ENCODE data around the gene LHFPL6.

DNA sequence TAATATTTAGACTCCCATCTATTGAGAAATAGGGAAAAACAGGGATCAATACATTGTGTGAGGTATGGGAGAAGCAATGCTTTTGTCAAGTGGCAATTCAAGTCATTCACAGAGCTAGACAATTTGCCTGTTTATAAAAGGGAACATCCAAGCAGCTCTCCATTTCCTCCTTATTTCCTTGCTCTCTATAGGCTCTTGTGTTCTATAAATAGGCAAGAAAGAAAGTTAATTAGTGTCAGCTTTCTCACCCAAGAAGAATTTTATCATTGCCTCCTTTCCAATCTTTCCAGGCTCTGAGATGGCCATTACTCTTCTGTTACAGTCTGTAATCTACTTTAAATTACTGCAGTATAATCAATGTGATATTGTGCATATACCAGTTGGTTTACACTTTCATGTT lies 199.9 kb downstream of the LHFPL6 start:
- TF ChIP-seq, protein P1, sequence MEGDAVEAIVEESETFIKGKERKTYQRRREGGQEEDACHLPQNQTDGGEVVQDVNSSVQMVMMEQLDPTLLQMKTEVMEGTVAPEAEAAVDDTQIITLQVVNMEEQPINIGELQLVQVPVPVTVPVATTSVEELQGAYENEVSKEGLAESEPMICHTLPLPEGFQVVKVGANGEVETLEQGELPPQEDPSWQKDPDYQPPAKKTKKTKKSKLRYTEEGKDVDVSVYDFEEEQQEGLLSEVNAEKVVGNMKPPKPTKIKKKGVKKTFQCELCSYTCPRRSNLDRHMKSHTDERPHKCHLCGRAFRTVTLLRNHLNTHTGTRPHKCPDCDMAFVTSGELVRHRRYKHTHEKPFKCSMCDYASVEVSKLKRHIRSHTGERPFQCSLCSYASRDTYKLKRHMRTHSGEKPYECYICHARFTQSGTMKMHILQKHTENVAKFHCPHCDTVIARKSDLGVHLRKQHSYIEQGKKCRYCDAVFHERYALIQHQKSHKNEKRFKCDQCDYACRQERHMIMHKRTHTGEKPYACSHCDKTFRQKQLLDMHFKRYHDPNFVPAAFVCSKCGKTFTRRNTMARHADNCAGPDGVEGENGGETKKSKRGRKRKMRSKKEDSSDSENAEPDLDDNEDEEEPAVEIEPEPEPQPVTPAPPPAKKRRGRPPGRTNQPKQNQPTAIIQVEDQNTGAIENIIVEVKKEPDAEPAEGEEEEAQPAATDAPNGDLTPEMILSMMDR (IDR thresholded peaks at IDR 0.05; ENCODE audit: low read length) = no peak
- TF ChIP-seq EZH2 (IDR thresholded peaks at IDR 0.05; ENCODE audit: borderline replicate concordance, low read length) = no peak

All from OCI-LY1 (cell line).